ENCODE results near the gene INHBC. TPM values are rescaled to one million over a fixed set of nuclear protein-coding genes. Genes with fewer than 3 reads are reported as not detected.

INHBC gene
- total and polyA plus RNA-seq, 2 donors (not counting 1 experiment from before 2014, with no cell fraction given): 0.17 to 0.31 TPM

GRCh38 chr12:57477710-57478681, 43.4 kb downstream of the INHBC start:
- peak overlapping the region; percentile 91 to 99 for H3K27ac ChIP-seq (ENCODE audit: low read length in 2 of 2)
- H3K4me3 ChIP-seq (ENCODE audit: control extremely low read depth in 1 of 5, extremely low read depth in 1 of 5, insufficient read depth in 1 of 5, low read depth in 2 of 5, low read length in 4 of 5): peak overlapping the region; percentile 78 to 94 (median 85)
- Mint-ChIP-seq H3K9me3 (ENCODE audit: insufficient read depth) (no peaks in the 10 kb centered on the region), H3K27ac (peak overlapping the region; percentile 98), H3K27me3 (no peaks in the 10 kb centered on the region), H3K4me3 (peak overlapping the region; percentile 99), H3K4me1 (peaks cover 79% of the 10 kb centered on the region)
- intact Hi-C loops (cut with micrococcal nuclease): loop anchor here (2.0 to 5.0 kb wide), 2 partner anchors 45 to 144 kb away; partner anchors contain the start of gene MBD6
- peak overlapping the region; percentile 53 for H2AFZ ChIP-seq (ENCODE audit: insufficient read depth, low read depth, low read length, poor library complexity, severe bottlenecking)
- peaks cover 73% of the 10 kb centered on the region for H3K79me2 ChIP-seq (ENCODE audit: control insufficient read depth, insufficient read depth, low read length)
- ATAC-seq (ENCODE audit: low read depth) (peak; percentile 50), DNase-seq (peak; percentile 72)
- no peaks in the 10 kb centered on the region for H3K9me3 ChIP-seq (ENCODE audit: control extremely low read depth in 1 of 3, control insufficient read depth in 2 of 3, insufficient read depth in 1 of 3, low read length in 2 of 3)
- peaks cover 62 to 87% of the 10 kb centered on the region in 2 donors for H3K4me1 ChIP-seq (ENCODE audit: control insufficient read depth in 2 of 2, insufficient read depth in 2 of 2, low read length in 2 of 2)
- H4K20me1 ChIP-seq (ENCODE audit: control insufficient read depth, insufficient read depth, low read length, poor library complexity, severe bottlenecking): peaks cover 11% of the 10 kb centered on the region
- CTCF ChIA-PET: interaction anchor here (0.6 to 10.4 kb wide), 8 partner anchors 9 to 252 kb away, joined by 3 to 166 read pairs (median 6); partner anchors contain the start of genes DDIT3, GLI1 and MARS1
- 45% methylated on average over 7 of the region's 12 CpGs for WGBS (ENCODE audit: insufficient coverage)
- peak overlapping the region; percentile 88 for H3K9ac ChIP-seq (ENCODE audit: low read length)
- H3K27me3 ChIP-seq (replicated peaks in 1 of 4; ENCODE audit: control extremely low read depth in 1 of 4, control insufficient read depth in 3 of 4, insufficient read depth in 4 of 4, low read length in 3 of 4): no peaks in the 10 kb centered on the region
- peaks cover 2 to 20% of the 10 kb centered on the region in 2 experiments for H3K36me3 ChIP-seq (replicated peaks in 1 of 2; ENCODE audit: control extremely low read depth in 1 of 2, control insufficient read depth in 1 of 2, extremely low read depth in 1 of 2, insufficient read depth in 2 of 2, low read length in 1 of 2)
- POLR2A ChIA-PET: interaction anchor here (1.0 to 5.3 kb wide), 6 partner anchors 8 to 42 kb away, joined by 3 to 39 read pairs (median 8); partner anchors contain the start of gene DDIT3
- peak overlapping the region; percentile 95 for H3K4me2 ChIP-seq (replicated peaks; ENCODE audit: low read depth, low read length, poor library complexity, severe bottlenecking)
- TF ChIP-seq EZH2 (IDR thresholded peaks at IDR 0.05; ENCODE audit: borderline replicate concordance, insufficient read depth, low read depth, low read length, poor library complexity, severe bottlenecking): no peak
- TF ChIP-seq, protein P1, sequence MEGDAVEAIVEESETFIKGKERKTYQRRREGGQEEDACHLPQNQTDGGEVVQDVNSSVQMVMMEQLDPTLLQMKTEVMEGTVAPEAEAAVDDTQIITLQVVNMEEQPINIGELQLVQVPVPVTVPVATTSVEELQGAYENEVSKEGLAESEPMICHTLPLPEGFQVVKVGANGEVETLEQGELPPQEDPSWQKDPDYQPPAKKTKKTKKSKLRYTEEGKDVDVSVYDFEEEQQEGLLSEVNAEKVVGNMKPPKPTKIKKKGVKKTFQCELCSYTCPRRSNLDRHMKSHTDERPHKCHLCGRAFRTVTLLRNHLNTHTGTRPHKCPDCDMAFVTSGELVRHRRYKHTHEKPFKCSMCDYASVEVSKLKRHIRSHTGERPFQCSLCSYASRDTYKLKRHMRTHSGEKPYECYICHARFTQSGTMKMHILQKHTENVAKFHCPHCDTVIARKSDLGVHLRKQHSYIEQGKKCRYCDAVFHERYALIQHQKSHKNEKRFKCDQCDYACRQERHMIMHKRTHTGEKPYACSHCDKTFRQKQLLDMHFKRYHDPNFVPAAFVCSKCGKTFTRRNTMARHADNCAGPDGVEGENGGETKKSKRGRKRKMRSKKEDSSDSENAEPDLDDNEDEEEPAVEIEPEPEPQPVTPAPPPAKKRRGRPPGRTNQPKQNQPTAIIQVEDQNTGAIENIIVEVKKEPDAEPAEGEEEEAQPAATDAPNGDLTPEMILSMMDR (IDR thresholded peaks at IDR 0.05): no peak

Data from B cell (primary cell).